Mucosa of descending colon (tissue), 3 donors: ENCODE measurements around the gene EFEMP2. TPM values are rescaled to one million over a fixed set of nuclear protein-coding genes. Genes with fewer than 3 reads are reported as not detected.

Experiments
- ATAC-seq: fragments of 200-7000 bp; cut with Tn5 transposase; one replicate; pipeline ENCODE4 v1.9.1; 2020; ENCODE audit warnings: mild to moderate bottlenecking, moderate library complexity
- DNase-seq, 3 donors: peaks; one replicate each; pipeline ENCODE4 v3.0.0-alpha.2; 2020
- H3K36me3 ChIP-seq: fragments of 200-600 bp; one replicate; pipeline ENCODE4 v1.8.0; 2021; ENCODE audit warnings: low read depth, mild to moderate bottlenecking
- H3K4me1 ChIP-seq: fragments of 200-600 bp; one replicate; pipeline ENCODE4 v1.8.0; 2021; ENCODE audit warnings: low read depth, mild to moderate bottlenecking
- H3K4me3 ChIP-seq: fragments of 200-600 bp; one replicate; pipeline ENCODE4 v1.8.0; 2021; ENCODE audit warnings: mild to moderate bottlenecking
- H3K9me3 ChIP-seq: fragments of 200-600 bp; one replicate; pipeline ENCODE4 v1.8.0; 2021; ENCODE audit warnings: mild to moderate bottlenecking
- intact Hi-C, 2 donors: fragments of 100-400 bp; cut with DNase I in 1 of 2; cut with micrococcal nuclease in 1 of 2; formaldehyde crosslinking; loops; one replicate each; pipeline versions ENCODE4 v1.11.0 to v1.11.1; 2022; cut with DNase I, micrococcal nuclease
- total RNA-seq, 3 donors: library from RNA; stranded (reverse); fragmentation: NEBNext Ultra II Directional in 2 of 3; extraction: Animal tissue kit (Norgen Biotek cat#: 25700) in 2 of 3; gene quantifications; one replicate each; pipeline versions ENCODE4 v1.2.1 to v1.2.4, GENCODE V29; 2021 to 2023
- TF ChIP-seq, protein P1 (sequence below): fragments of 200-600 bp; IDR thresholded peaks from one replicate; pipeline ENCODE4 v1.8.0; 2022; ENCODE audit warnings: antibody characterized with exemption, mild to moderate bottlenecking
- donor health status: DM: no; HTN: no; CAD: no; lungs with moderate emphysema.
- donor health status: DM: no; HTN: no; CAD: no.
- donor health status: DM: no; HTN: yes; CAD: no.

EFEMP2 gene
- total RNA-seq, 3 donors from 2014 or later: 11.7 to 67.0 (median 15.3) TPM

DNA sequence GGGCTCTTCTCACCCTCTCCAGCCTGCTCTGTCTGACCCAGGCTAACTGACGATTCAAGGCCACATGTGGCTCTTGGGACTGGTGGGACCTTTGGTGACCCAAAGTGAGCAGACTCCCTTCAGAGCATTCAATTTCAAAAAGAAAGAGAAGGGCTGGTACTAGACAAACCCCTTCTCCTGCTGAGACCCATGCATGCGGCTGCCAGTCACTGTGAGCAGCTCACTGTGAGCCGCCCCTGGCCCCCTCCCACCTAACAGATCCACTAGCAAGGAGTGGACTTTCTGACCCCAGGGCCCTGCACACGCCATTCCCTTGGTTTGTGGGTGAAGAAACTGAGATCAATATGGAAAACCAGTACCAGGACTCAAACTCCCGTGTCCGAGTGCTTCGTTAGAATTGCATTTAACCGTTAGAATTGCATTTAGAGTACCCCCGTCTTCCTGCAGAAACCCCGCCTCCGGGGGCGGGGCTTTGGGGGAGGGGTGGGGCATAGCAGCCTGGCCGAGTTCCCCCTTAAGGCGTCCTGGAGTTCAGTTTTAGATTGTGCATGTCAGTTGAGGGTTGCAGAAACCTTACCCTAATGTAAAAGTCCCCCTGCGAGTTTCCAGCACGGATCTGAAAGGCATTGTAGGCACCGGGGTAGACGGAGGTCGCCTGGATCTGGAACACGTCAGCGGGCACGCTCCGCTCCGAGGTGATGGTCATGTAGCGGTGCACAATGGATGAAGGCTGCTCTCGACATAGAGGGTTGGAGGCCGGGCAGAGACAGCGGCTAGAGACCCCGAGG is 5.1 kb downstream of the EFEMP2 start:
- TF ChIP-seq, protein P1, sequence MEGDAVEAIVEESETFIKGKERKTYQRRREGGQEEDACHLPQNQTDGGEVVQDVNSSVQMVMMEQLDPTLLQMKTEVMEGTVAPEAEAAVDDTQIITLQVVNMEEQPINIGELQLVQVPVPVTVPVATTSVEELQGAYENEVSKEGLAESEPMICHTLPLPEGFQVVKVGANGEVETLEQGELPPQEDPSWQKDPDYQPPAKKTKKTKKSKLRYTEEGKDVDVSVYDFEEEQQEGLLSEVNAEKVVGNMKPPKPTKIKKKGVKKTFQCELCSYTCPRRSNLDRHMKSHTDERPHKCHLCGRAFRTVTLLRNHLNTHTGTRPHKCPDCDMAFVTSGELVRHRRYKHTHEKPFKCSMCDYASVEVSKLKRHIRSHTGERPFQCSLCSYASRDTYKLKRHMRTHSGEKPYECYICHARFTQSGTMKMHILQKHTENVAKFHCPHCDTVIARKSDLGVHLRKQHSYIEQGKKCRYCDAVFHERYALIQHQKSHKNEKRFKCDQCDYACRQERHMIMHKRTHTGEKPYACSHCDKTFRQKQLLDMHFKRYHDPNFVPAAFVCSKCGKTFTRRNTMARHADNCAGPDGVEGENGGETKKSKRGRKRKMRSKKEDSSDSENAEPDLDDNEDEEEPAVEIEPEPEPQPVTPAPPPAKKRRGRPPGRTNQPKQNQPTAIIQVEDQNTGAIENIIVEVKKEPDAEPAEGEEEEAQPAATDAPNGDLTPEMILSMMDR: no peak
- Histone ChIP-seq H3K9me3 (no peaks in the 10 kb centered on the region), H3K4me3 (no peak overlapping the region), H3K4me1 (no peaks in the 10 kb centered on the region), H3K36me3 (peaks cover 4% of the 10 kb centered on the region)
- intact Hi-C loops: no loop called here
- peak in 1 of 3 donors; percentile 51 for DNase-seq
- ATAC-seq: no peak

DNA sequence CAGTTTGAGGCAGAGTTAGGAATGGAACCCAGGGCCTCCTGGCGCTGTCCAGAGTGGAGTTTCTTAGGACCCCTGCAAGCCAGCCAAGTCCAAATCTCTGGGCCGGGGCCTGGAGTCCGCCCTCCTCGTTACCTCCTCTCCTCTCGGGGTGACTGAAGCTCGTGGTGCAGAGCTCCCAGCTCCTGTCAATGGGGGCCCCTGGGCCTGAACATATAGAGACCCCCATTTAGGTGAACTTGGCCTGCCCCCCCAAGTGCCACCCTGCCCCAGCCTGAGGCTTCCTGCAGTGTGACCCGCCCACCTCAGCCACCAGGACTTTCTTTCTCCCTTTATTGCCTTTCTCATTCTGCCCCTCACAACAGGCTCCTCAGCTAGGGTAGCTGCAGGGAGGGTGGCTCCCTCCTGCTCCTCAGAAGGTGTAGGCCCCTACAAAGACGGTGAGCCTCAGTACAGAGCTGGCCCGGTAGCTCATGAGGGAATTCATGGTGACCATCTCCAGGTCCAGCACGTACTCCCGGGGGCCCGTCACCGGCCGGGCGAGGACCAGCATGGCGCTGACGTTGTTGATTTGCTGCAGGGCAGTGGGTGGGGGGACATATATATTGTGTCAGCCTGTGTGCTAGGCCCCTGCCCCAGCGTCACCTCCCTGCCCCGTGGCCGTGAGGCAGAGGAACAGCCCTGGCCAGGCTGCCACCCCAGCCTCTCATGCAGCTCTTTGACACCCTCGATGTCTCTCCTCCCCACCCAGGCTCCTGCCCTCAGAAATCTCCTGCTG is 5.9 kb downstream of the EFEMP2 start:
- Histone ChIP-seq H3K4me3 (no peak overlapping the region), H3K36me3 (peaks cover 4% of the 10 kb centered on the region), H3K9me3 (no peaks in the 10 kb centered on the region), H3K4me1 (peaks cover 3% of the 10 kb centered on the region)
- TF ChIP-seq, protein P1: no peak
- DNase-seq (peak in 2 of 3 donors; percentile 24 to 52), ATAC-seq (no peak)
- intact Hi-C loops: no loop called here

DNA sequence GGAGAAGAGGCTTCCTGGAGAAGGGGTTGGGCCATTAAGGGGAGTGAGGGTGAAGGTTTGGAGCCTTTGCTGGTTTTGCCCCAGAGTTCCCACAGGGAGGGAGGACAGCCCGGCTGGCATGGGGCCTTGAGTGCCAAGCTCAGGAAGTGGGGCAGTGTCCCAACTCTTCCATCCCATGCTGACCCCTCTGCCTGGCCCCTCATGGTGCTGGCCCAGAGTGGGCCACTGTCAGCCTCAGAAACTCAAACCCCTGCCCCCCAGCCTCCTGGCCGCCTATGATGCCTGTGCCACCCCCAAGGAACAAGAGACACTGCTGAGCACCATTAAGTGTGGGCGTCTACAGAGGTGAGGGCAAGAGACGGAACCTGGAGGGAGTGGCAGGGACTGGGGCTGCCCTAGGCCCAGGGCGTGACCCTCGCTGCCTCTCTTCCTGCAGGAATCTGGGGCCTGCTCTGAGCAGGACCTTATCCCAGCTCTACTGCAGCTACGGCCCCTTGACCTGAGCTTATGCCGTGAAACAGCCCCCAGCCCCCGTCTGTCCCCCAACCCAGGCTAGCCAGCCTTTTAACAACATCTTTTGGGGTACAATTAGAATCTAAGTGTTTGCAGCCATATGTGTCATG is 6.9 kb downstream of the EFEMP2 start:
- intact Hi-C loops: no loop called here
- peaks cover 11% of the 10 kb centered on the region for H3K4me1 ChIP-seq
- no peak overlapping the region for H3K4me3 ChIP-seq
- DNase-seq (peak in 2 of 3 donors; percentile 14 to 40), ATAC-seq (no peak)
- H3K36me3 ChIP-seq: peaks cover 4% of the 10 kb centered on the region
- TF ChIP-seq, protein P1: no peak
- H3K9me3 ChIP-seq: no peaks in the 10 kb centered on the region

DNA sequence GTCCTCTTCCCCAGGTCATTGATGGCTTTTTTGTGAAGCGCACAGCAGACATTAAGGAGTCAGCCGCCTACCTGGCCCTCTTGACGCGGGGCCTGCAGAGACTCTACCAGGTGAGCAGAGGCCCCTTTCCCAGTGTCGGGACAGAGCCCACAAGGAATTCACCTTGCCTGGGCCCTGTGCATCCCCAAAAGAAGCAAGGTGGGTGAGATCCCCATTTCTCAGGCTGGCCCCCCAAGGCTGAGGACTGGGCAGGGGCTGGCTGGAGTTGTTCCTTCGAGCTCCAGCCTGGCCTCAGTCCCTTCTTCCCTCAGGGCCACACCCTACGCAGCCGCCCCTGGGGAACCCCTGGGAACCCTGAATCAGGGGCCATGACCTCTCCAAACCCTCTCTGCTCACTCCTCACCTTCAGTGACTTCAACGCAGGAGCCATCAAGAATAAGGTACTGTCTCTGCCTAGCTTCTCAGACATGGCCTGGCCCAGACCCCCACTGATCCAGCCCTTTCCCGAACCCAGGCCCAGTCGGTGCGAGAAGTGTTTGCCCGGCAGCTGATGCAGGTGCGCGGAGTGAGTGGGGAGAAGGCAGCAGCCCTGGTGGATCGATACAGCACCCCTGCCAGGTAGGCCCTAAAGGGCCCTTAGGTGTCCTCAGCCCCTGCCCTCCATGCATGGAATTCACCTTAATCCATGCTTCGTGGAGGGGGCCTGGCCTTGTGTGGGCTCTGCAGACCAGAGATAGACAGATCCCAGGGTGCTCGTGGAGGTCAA is 7.7 kb downstream of the EFEMP2 start:
- DNase-seq (peak in 2 of 3 donors; percentile 23 to 49), ATAC-seq (no peak)
- Histone ChIP-seq H3K4me3 (no peak overlapping the region), H3K36me3 (peaks cover 4% of the 10 kb centered on the region), H3K9me3 (no peaks in the 10 kb centered on the region), H3K4me1 (peaks cover 15% of the 10 kb centered on the region)
- TF ChIP-seq, protein P1: no peak
- intact Hi-C loops: no loop called here
